SK-N-SH (cell line): ENCODE data around the gene RIMS1.

Source experiments
- EP300 ChIP-seq, 2 experiments: IDR thresholded peaks; 2 replicates each; pipeline versions ENCODE4 v1.4.0 to v1.6.1; 2012; ENCODE audit warnings: borderline replicate concordance in 1 of 2, low read depth in 1 of 2, low read length in 1 of 2
- POLR2AphosphoS5 ChIP-seq: IDR thresholded peaks from 2 replicates; pipeline ENCODE4 v1.6.1; 2012; ENCODE audit warnings: low read depth, low read length

GRCh38 chr6:71982389-71982788 is 96.0 kb downstream of the RIMS1 start:
- no peak for TF ChIP-seq POLR2AphosphoS5
- no peak for TF ChIP-seq EP300 (IDR thresholded peaks at IDR 0.05; ENCODE audit: borderline replicate concordance in 1 of 2, low read depth in 1 of 2, low read length in 1 of 2)
